Measurements from ENCODE around the gene OST4.

- TF ChIP-seq CTCF (IDR thresholded peaks at IDR 0.05; ENCODE audit: low read length) (no peak), EZH2phosphoT487 (IDR thresholded peaks at IDR 0.05; ENCODE audit: low read length) (no peak)
These were observed 4.1 kb downstream of the OST4 start for GRCh38 chr2:27067385-27067784.
